Retinal pigment epithelial cell (primary cell): Measurements from ENCODE around the gene RBL1.

Experiments
- DNase-seq: peaks from one replicate; pipeline ENCODE4 v3.0.0-alpha.2; 2010; ENCODE audit warnings: low read depth
- H3K4me3 ChIP-seq: 2 replicates; pipeline ENCODE4 v1.5.1; 2011; ENCODE audit warnings: mild to moderate bottlenecking, low read length, control low read depth, moderate library complexity
- TF ChIP-seq, protein P1 (sequence below): conservative IDR thresholded peaks from 2 replicates; pipeline ENCODE4 v1.5.1; 2011; ENCODE audit warnings: low read depth, low read length, control low read depth, inconsistent platforms

Gene RBL1

DNA sequence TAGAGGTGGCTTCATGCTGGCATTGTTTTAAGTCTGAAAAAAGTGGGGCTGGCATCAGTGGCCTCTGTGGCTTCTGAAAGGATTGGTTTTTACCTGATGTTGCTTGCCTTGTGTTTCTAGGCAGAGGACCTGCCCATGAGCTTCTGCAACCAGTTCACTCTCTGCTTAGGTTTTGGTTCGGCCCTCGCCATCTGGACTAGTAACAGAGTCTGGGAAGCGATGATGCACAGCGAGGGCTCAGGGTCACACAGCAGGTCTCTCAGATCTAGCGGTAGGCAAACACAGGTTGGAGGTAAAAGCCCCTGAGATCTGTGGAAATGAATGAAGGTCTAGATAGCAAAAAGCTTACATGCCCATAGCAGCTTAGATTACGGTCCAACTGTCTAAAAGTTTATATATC is 6.8 kb upstream of the RBL1 start:
- DNase-seq = no peak
- no peak overlapping the region for H3K4me3 ChIP-seq
- TF ChIP-seq, protein P1, sequence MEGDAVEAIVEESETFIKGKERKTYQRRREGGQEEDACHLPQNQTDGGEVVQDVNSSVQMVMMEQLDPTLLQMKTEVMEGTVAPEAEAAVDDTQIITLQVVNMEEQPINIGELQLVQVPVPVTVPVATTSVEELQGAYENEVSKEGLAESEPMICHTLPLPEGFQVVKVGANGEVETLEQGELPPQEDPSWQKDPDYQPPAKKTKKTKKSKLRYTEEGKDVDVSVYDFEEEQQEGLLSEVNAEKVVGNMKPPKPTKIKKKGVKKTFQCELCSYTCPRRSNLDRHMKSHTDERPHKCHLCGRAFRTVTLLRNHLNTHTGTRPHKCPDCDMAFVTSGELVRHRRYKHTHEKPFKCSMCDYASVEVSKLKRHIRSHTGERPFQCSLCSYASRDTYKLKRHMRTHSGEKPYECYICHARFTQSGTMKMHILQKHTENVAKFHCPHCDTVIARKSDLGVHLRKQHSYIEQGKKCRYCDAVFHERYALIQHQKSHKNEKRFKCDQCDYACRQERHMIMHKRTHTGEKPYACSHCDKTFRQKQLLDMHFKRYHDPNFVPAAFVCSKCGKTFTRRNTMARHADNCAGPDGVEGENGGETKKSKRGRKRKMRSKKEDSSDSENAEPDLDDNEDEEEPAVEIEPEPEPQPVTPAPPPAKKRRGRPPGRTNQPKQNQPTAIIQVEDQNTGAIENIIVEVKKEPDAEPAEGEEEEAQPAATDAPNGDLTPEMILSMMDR = no peak

- H3K4me3 ChIP-seq = peak overlapping the region; percentile 81
- TF ChIP-seq, protein P1 = no peak
- no peak for DNase-seq
Observed at GRCh38 chr20:37096415-37097041, 731 bp upstream of the RBL1 start.

DNA sequence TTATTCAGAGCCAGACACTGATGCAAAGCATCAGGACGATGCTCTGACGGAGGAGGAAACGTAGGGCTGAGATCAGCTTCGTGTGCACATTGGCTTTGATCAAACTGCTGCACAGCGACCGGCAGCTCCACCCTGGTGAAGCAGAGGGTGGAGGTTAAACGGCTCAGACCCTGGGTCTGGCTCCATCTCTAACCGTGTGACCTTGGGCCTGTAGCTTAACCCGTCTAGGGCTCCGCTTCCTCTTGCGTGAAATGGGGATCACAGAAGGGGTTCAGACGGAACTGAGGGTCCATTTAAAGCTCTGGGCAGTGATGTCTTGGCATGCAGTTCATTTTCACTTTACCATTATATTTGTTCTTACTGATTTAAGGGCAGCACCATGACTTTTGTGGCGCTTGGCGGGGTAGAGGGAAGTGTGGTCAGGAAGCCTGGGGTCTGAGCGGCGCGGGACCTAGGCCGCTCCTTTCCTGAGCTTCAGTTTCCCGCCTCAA is 644 bp downstream of the RBL1 start:
- DNase-seq = no peak
- peak overlapping the region; percentile 81 for H3K4me3 ChIP-seq
- TF ChIP-seq, protein P1 = no peak

DNA sequence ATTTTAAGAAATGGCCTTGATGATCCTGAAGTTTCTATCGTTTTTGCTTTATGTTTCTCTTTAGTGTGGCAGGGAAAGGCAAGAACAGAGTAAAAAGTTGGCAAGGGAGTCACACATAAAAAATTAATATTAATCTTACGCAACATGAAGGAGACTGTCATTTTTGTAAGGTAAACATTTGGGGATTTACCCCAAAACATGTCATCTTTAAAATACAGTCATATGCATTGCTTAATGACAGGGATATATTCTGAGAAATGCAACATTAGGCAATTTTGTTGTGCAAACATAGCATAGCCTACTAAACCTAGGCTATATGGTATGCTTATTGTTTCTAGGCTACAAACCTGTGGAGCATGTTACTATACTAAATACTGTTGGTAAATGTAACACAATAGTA is 5.4 kb downstream of the RBL1 start:
- H3K4me3 ChIP-seq = no peak overlapping the region

GRCh38 chr20:37081717-37082289 is 14.0 kb downstream of the RBL1 start:
- no peak overlapping the region for H3K4me3 ChIP-seq
- DNase-seq = no peak
- TF ChIP-seq, protein P1 = peak; percentile 62

More for the DNA sequence above, 5.4 kb downstream of the RBL1 start:
- TF ChIP-seq, protein P1 = no peak
- DNase-seq = no peak

GRCh38 chr20:37077009-37077408 is 18.8 kb downstream of the RBL1 start:
- TF ChIP-seq, protein P1 = no peak
- no peak overlapping the region for H3K4me3 ChIP-seq
- DNase-seq = no peak
